PC-9 (cell line): ENCODE results near the gene C8G. TPM values are rescaled to one million over a fixed set of nuclear protein-coding genes. Genes with fewer than 3 reads are reported as not detected.

Experiments used
- BruUV-seq: library from RNA; stranded (reverse); fragments of 400-500 nt; replicated peaks from 2 replicates; lab custom pipeline; 2021; lab: Mats Ljungman, UMichigan
- CTCF ChIA-PET: fragments of 300-600 bp; sonication (Branson Sonifier 250); formaldehyde crosslinking; loops from one replicate; lab custom pipeline; 2022; ENCODE audit warnings: antibody characterized with exemption; lab: Charles Lee
- POLR2A ChIA-PET: fragments of 300-600 bp; sonication (Branson Sonifier 250); formaldehyde crosslinking; loops from one replicate; lab custom pipeline; 2022; ENCODE audit warnings: antibody characterized with exemption; ENCODE audit not compliant: unreplicated experiment; lab: Charles Lee
- DNase-seq, 2 experiments: peaks; one replicate each; pipeline versions ENCODE4 v3.0.0 to v3.0.0-alpha.2; 2015 to 2022; ENCODE audit warnings: mixed read lengths in 1 of 2
- H2AFZ ChIP-seq: fragments of 200-600 bp; sonication (generic); 2 replicates; pipeline ENCODE4 v1.8.1; 2017; ENCODE audit warnings: antibody characterized with exemption
- H3F3A ChIP-seq: fragments of 200-600 bp; sonication (generic); 2 replicates; pipeline ENCODE4 v1.8.1; 2017; ENCODE audit warnings: antibody characterized with exemption, mild to moderate bottlenecking, low read depth; ENCODE audit not compliant: insufficient read depth
- H3K27ac ChIP-seq: fragments of 200-600 bp; sonication (generic); 2 replicates; pipeline ENCODE4 v1.6.1; 2016; ENCODE audit warnings: mixed run types
- H3K27me3 ChIP-seq: fragments of 200-600 bp; sonication (generic); 2 replicates; pipeline ENCODE4 v1.6.1; 2016; ENCODE audit warnings: low read depth, mixed run types; ENCODE audit not compliant: insufficient read depth
- H3K36me3 ChIP-seq: fragments of 200-600 bp; sonication (generic); 2 replicates; pipeline ENCODE4 v1.6.1; 2016; ENCODE audit warnings: low read depth, mixed run types
- H3K4me1 ChIP-seq: fragments of 200-600 bp; sonication (generic); replicated peaks from 2 replicates; pipeline ENCODE4 v1.6.1; 2016; ENCODE audit warnings: mixed run types; ENCODE audit not compliant: insufficient read depth
- H3K4me2 ChIP-seq: fragments of 200-600 bp; sonication (generic); 2 replicates; pipeline ENCODE4 v1.6.1; 2017; ENCODE audit warnings: mixed run types
- H3K4me3 ChIP-seq: fragments of 200-600 bp; sonication (generic); 2 replicates; pipeline ENCODE4 v1.6.1; 2016; ENCODE audit warnings: mixed run types
- H3K79me2 ChIP-seq: fragments of 200-600 bp; sonication (generic); 2 replicates; pipeline ENCODE4 v1.6.1; 2017; ENCODE audit warnings: low read depth, mixed run types
- H3K9me2 ChIP-seq: fragments of 200-600 bp; sonication (generic); 2 replicates; pipeline ENCODE4 v1.8.1; 2017; ENCODE audit warnings: mild to moderate bottlenecking; ENCODE audit not compliant: insufficient read depth
- H3K9me3 ChIP-seq: fragments of 200-600 bp; sonication (generic); 2 replicates; pipeline ENCODE4 v1.8.1; 2016; ENCODE audit warnings: low read depth; ENCODE audit not compliant: insufficient read depth
- H4K20me1 ChIP-seq: fragments of 200-600 bp; sonication (generic); 2 replicates; pipeline ENCODE4 v1.8.1; 2017; ENCODE audit not compliant: insufficient read depth
- CTCF ChIP-seq: fragments of 200-600 bp; sonication (generic); conservative IDR thresholded peaks from 2 replicates; pipeline ENCODE4 v1.6.1; 2017; ENCODE audit warnings: mixed run types, antibody characterized with exemption, mild to moderate bottlenecking, moderate library complexity
- EZH2 ChIP-seq: fragments of 200-600 bp; sonication (generic); IDR thresholded peaks from 2 replicates; pipeline ENCODE4 v1.8.0; 2017; ENCODE audit warnings: antibody characterized with exemption, low read depth
- intact Hi-C: fragments of 100-400 bp; cut with micrococcal nuclease; formaldehyde crosslinking; loops from one replicate; pipeline ENCODE4 v1.10.0; 2022; ENCODE audit not compliant: unreplicated experiment
- total RNA-seq: library from RNA; stranded (reverse); gene quantifications from 2 replicates; pipeline ENCODE4 v1.2.3, GENCODE V29; 2021

Gene C8G
- total RNA-seq, 1 experiment from 2014 or later, result 2.3 TPM

DNA sequence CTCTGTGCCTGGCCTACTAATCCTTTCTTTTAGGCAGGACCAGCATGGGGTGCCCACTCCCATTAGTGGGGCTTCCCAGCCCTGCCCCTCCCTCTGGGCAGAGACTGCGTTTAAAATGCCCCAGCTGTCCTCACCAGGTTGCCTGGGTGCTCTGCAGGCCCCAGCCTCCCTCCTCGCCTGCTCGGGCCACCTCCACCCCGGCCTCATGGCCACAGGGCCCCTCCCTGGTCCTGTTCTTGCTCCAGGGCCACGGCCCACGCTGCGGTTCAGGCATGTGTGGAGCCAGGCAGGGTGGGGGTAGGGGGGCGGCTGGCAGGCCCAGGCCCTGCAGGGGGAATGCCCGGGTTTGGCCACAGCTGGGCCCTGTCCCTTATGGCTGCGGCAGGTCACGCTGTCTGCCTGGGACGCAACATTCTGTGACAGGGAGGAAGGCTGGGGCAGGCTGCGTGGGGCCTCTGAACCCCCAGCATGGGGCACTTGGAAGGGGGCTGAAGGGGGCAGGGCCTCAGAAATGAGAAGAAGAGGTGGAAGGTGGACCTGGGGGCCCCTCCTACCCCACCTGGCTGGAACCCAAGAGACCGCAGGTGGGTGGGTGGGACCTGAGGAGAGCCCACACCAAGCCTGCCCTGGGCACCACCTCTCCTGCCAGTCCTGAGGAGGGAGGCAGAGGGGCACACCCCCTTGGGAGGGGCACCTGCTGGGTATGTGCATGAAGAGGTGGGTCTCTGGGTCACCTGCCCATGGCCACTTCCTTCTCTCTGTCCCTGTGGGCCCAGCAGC, 6.7 kb downstream of the C8G start, which contains the start of gene LCN12:
Gene LCN12 (plus strand): TSS at position 733 of the 780 bp plus-strand sequence. CDS start 55 bp downstream, outside the sequence.
- H2AFZ ChIP-seq, result no peak within 1 kb of the TSS
- no TSS peak for BruUV-seq
- no peak for TF ChIP-seq CTCF
- no peak for TF ChIP-seq EZH2
- no peaks in the 10 kb centered on the region for H3K79me2 ChIP-seq
- intact Hi-C loops, result loop anchor here (2.0 kb wide), 1 partner anchor 161 kb away; the partner anchor contains the start of gene TMEM141
- peaks cover 19% of the 10 kb centered on the region; the same call in 1 of the 2 replicates for H3F3A ChIP-seq
- DNase-seq, result peak in 1 of 2 experiments; percentile 48
- no peaks in the 10 kb centered on the region for H3K27me3 ChIP-seq
- no peak within 1 kb of the TSS for H3K27ac ChIP-seq
- CTCF ChIA-PET, result no interaction called here
- no peaks in the 10 kb centered on the region for H4K20me1 ChIP-seq
- no peaks in the 10 kb centered on the region for H3K9me2 ChIP-seq
- H3K4me2 ChIP-seq, result no peak within 1 kb of the TSS
- no peak within 1 kb of the TSS for H3K4me3 ChIP-seq
- POLR2A ChIA-PET, result no interaction called here
- H3K4me1 ChIP-seq, result peaks cover 20% of the 10 kb centered on the region
- H3K9me3 ChIP-seq, result no peaks in the 10 kb centered on the region
- H3K36me3 ChIP-seq, result no peaks in the 10 kb centered on the region

DNA sequence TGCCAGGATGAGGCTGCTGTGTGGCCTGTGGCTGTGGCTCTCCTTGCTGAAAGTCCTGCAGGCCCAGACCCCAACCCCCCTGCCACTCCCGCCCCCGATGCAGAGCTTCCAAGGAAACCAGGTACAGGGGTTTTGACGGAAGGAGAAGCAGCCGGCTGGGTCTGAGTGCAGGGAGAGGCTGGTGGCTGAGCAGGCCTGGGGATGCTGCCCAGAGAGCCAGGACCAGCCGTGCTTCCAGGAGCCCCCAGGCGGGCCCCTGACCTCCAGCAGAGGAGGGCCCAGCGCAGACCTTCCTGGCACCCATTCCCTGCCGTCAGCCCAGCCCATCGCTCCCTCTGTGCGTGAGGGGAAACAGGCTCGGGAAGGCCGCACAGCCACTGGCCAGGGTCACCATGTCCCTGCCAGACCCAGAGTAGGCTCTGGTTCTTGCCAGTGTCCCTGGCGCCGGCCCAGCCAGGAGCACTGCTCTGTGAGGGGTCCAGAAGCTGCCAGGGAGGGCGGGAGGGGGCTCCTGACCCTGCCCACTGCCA, 7.3 kb downstream of the C8G start:
- ChIA-PET POLR2A (interaction anchor here (0.7 kb wide), 1 partner anchor 40 kb away, joined by 3 read pairs; no protein-coding TSS in a partner anchor), CTCF (no interaction called here)
- BruUV-seq, result no TSS peak

More for the DNA sequence above, 7.3 kb downstream of the C8G start:
- intact Hi-C loops, result no loop called here
- no peaks in the 10 kb centered on the region for H4K20me1 ChIP-seq
- no peaks in the 10 kb centered on the region for H3K27me3 ChIP-seq
- TF ChIP-seq EZH2, result no peak
- no peak for TF ChIP-seq CTCF
- no peaks in the 10 kb centered on the region for H3K9me2 ChIP-seq
- no peak for DNase-seq
- no peak overlapping the region for H3K27ac ChIP-seq
- H3K4me1 ChIP-seq, result peaks cover 20% of the 10 kb centered on the region
- H2AFZ ChIP-seq, result no peak overlapping the region
- no peaks in the 10 kb centered on the region for H3K79me2 ChIP-seq
- peaks cover 17% of the 10 kb centered on the region; the same call in 1 of the 2 replicates for H3F3A ChIP-seq
- no peak overlapping the region for H3K4me2 ChIP-seq
- no peak overlapping the region for H3K4me3 ChIP-seq
- H3K36me3 ChIP-seq, result no peaks in the 10 kb centered on the region
- H3K9me3 ChIP-seq, result no peaks in the 10 kb centered on the region
